ENCODE results near the gene PCNX2. TPM values are rescaled to one million over a fixed set of nuclear protein-coding genes. Genes with fewer than 3 reads are reported as not detected.
"Not testable (repeated sequence)": the region's sequence is repeated elsewhere in the genome, so short reads cannot be mapped to it uniquely, and the experiment has no call there.

PCNX2 gene
- total RNA-seq, 1 experiment from 2014 or later = 0.07 TPM

- in situ Hi-C loops (cut with HindIII; ENCODE audit: low sequenced_read_pairs) = no loop called here
- DNase-seq (ENCODE audit: low spot score) = no peak
These were observed 208.3 kb downstream of the PCNX2 start for GRCh38 chr1:233086961-233087881.

GRCh38 chr1:233085566-233085965 is 210.0 kb downstream of the PCNX2 start:
- no peak for DNase-seq (ENCODE audit: low spot score)
- in situ Hi-C loops (cut with HindIII; ENCODE audit: low sequenced_read_pairs) = no loop called here

GRCh38 chr1:233082778-233083550 is 212.6 kb downstream of the PCNX2 start:
- in situ Hi-C loops (cut with HindIII; ENCODE audit: low sequenced_read_pairs) = no loop called here
- DNase-seq (ENCODE audit: low spot score) = no peak

GRCh38 chr1:233081735-233082134 is 213.8 kb downstream of the PCNX2 start:
- DNase-seq (ENCODE audit: low spot score) = no peak
- in situ Hi-C loops (cut with HindIII; ENCODE audit: low sequenced_read_pairs) = no loop called here

GRCh38 chr1:233080827-233081226 is 214.7 kb downstream of the PCNX2 start:
- DNase-seq (ENCODE audit: low spot score); in situ Hi-C loops (cut with HindIII; ENCODE audit: low sequenced_read_pairs): not testable (repeated sequence)

- in situ Hi-C loops (cut with HindIII; ENCODE audit: low sequenced_read_pairs) = no loop called here
- DNase-seq (ENCODE audit: low spot score) = no peak
These were observed 215.2 kb downstream of the PCNX2 start for GRCh38 chr1:233080286-233080685.

GRCh38 chr1:233079574-233079973 is 216.0 kb downstream of the PCNX2 start:
- in situ Hi-C loops (cut with HindIII; ENCODE audit: low sequenced_read_pairs) = no loop called here

GRCh38 chr1:233078396-233078795 is 217.1 kb downstream of the PCNX2 start:
- DNase-seq (ENCODE audit: low spot score) = no peak
- in situ Hi-C loops (cut with HindIII; ENCODE audit: low sequenced_read_pairs) = no loop called here

More at GRCh38 chr1:233079574-233079973, 216.0 kb downstream of the PCNX2 start:
- DNase-seq (ENCODE audit: low spot score) = no peak

- no peak for DNase-seq (ENCODE audit: low spot score)
- in situ Hi-C loops (cut with HindIII; ENCODE audit: low sequenced_read_pairs) = no loop called here
These were observed 219.6 kb downstream of the PCNX2 start for GRCh38 chr1:233075915-233076295.

- no peak for DNase-seq (ENCODE audit: low spot score)
These were observed 229.4 kb downstream of the PCNX2 start for GRCh38 chr1:233066087-233066486.

GRCh38 chr1:233065685-233066084 is 229.8 kb downstream of the PCNX2 start:
- in situ Hi-C loops (cut with HindIII; ENCODE audit: low sequenced_read_pairs) = no loop called here
- no peak for DNase-seq (ENCODE audit: low spot score)

More at GRCh38 chr1:233066087-233066486, 229.4 kb downstream of the PCNX2 start:
- in situ Hi-C loops (cut with HindIII; ENCODE audit: low sequenced_read_pairs) = no loop called here

GRCh38 chr1:233064988-233065387 is 230.5 kb downstream of the PCNX2 start:
- no peak for DNase-seq (ENCODE audit: low spot score)
- in situ Hi-C loops (cut with HindIII; ENCODE audit: low sequenced_read_pairs) = no loop called here

GRCh38 chr1:233063462-233063861 is 232.1 kb downstream of the PCNX2 start:
- in situ Hi-C loops (cut with HindIII; ENCODE audit: low sequenced_read_pairs) = no loop called here
- DNase-seq (ENCODE audit: low spot score) = no peak

GRCh38 chr1:233061265-233061664 is 234.3 kb downstream of the PCNX2 start:
- in situ Hi-C loops (cut with HindIII; ENCODE audit: low sequenced_read_pairs) = no loop called here
- peak; percentile 3 for DNase-seq (ENCODE audit: low spot score)

GRCh38 chr1:233060461-233060994 is 235.0 kb downstream of the PCNX2 start:
- in situ Hi-C loops (cut with HindIII; ENCODE audit: low sequenced_read_pairs) = no loop called here
- DNase-seq (ENCODE audit: low spot score) = peak; percentile 4

GRCh38 chr1:233057836-233058235 is 237.7 kb downstream of the PCNX2 start:
- no peak for DNase-seq (ENCODE audit: low spot score)
- in situ Hi-C loops (cut with HindIII; ENCODE audit: low sequenced_read_pairs) = no loop called here

- in situ Hi-C loops (cut with HindIII; ENCODE audit: low sequenced_read_pairs) = no loop called here
- no peak for DNase-seq (ENCODE audit: low spot score)
These were observed 239.5 kb downstream of the PCNX2 start for GRCh38 chr1:233055879-233056641.

GRCh38 chr1:233045588-233045987 is 249.9 kb downstream of the PCNX2 start:
- no peak for DNase-seq (ENCODE audit: low spot score)
- in situ Hi-C loops (cut with HindIII; ENCODE audit: low sequenced_read_pairs) = no loop called here

- DNase-seq (ENCODE audit: low spot score) = no peak
- in situ Hi-C loops (cut with HindIII; ENCODE audit: low sequenced_read_pairs) = no loop called here
These were observed 252.7 kb downstream of the PCNX2 start for GRCh38 chr1:233042834-233043233.
